HG03571 (cell line): ENCODE results near the gene RAB23.

Source experiments
- ATAC-seq: cut with Tn5 transposase; IDR thresholded peaks from one replicate; pipeline ENCODE4 v1.9.1; 2021; ENCODE audit not compliant: unreplicated experiment

Gene RAB23

DNA sequence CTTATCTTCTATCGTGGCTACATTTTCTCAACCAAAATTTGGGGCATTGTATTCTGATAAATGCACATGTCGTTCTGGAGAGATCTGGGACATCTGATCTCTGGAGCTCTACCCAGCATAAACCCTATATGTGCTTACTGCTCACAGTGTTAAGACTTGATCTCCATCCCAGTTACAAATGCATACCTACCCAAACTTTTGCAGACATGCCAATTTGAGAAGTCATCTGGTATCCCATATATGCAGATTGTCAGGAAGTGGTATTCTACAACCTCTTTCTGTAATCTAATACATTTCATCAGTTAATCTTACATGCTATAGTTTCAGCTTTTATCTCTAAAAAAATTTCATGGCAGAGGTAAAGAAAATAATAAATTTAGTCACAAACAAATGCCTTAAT lies 38.8 kb downstream of the RAB23 start:
- no peak for ATAC-seq

DNA sequence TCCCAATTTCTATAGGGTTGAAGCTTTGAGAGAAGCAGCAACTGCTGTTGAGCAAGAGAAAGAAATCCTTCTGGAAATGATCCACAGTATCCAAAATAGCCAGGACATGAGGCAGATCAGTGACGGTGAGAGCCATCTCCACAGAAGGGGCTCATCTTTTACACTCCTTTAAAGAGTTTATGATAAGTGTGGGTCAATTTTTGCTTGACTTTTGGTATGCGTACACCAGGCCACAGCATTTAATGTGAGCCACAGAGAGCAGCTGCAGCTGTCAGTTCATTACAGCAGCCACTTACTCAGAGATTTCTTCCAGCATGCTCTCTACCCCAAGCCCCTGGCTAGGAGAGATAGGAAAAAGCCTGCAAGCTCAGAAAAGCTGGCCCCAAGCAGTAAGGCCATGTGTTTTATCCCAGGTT lies 40.1 kb downstream of the RAB23 start:
- no peak for ATAC-seq

DNA sequence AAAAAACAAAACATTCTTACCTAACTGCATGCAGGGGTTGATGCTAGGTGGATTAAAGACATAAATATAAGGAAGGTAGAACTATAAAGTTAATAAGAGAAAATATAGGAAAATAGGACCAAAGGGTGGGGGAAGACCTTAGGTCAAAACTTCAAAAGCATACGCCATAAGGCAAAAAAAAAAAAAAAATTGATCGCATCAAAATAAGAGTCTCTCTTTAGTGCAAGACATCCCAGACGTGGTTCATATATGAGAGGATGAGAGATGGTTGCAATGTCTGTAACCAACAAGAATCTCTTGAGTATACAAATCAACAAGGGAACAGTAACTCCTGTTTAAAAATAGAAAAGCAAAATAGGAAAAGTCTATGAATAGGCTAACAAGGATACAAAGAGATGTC lies 41.5 kb downstream of the RAB23 start:
- no peak for ATAC-seq

DNA sequence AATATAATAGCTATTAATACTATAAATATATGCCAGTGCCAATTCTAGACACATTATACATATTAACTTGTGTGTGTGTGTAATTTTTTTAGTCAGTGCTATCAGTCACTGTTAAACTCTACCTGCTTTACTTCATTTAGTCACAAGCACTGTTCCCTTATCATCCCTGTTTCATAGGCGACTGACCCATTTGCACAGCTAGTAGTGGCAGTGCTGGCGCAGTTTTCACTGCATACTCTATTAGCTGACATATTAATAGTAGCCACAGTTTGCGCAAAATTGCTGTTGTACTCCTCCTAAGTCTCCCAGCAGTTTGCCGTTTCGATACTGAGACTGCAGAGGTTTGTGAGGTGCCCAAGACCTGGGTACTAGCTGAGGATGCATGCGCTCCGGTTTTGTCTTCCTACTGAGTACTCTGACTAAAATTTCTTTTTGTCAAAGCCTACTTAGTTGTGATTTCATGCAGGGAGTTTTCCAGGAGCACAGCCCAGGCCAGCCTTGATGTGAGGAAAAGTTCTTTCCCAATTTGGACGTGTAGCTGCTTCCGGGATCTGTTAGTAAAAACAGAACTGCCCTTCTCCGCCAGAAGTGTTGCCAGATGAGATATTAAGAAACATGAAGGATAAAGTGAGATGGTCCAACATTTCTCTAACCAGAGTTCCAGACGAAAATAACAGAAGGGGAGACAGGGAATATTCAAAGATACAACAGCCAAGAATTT lies 44.4 kb downstream of the RAB23 start:
- no peak for ATAC-seq

DNA sequence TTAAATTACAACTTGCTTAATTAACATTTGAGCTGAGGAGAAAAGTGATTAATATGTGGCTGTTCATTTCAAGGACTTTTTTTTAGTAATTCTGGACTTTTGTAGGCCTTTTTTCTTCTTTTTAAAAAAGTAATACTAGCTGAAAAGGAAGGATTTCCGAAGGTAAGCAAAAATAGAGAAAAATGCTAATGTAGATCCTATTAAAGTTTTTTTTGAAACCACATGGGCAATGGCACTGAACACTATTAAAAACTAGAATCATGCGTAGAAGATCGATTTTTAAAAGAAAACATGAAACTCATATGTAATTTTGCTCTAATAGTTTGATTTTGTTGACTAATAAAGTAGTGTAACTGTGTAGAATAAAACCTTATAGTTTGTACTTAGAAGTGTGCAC lies 47.6 kb downstream of the RAB23 start:
- no peak for ATAC-seq

DNA sequence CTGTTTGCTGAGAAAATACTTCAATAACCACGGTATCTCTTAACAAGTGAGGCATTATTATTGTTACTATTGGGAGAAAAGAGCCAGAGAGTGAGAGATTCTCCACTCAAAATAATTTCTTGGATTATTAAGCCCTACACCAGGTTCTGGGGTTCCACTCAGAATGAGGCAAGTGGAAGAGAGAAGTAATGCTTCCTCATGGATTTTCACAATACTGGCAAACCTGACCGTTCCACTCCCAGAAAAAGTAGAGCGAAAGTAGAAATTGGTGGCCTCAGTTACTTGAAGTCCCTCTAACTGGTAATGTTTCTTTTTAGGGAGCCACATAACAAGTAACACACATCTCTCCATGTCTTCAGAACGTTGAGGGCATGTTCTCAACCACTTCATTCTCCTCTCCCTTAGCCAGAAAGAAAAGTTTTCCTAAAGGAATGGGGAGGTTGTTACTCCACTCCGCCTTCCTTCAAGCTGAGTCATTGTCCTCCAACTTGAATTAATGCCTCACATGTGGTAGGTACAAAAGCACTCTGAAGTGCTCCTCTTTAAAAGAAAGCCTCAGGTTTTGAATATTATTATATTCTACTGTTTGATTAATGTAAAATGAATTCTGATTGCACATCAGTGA lies 48.1 kb downstream of the RAB23 start:
- ATAC-seq: no peak

DNA sequence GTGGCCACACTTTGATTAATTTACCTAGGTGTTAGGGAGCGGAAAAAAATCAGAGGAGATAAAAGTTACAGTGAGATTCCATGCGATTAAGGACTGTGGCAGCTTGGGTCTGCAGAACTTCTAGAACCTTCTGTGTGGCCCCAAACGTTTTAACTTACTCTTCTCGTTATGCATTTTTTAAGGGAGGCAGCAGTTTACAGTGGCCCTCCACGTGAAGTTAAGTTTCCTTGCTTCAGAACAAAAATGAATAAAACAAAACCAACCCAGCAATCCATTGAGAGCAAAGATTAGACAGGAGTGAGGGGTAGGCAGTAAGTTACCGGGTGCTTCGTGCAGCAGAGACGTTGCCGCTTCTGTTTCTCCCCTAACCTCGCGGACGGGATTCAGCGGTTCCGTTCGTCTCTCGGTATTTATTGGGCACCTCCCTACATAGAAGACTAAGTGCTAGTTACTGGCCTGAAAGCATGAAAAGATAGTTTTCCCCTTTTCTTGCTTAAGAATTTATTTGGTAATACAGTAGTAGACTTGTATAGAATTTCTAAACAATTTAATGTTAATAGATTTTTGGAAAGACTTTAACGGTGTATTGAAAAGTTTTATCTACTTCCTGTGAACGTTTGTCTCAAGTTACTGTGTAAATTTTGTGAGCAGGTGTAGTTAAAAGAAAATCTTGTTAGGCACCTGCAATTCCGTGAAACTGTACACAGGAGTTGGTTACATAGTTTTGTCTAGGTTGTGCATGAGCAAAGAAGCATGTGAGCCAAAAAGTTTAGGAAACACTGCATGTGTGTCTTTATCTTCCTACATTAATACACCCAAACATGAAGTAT lies 48.8 kb downstream of the RAB23 start:
- no peak for ATAC-seq

DNA sequence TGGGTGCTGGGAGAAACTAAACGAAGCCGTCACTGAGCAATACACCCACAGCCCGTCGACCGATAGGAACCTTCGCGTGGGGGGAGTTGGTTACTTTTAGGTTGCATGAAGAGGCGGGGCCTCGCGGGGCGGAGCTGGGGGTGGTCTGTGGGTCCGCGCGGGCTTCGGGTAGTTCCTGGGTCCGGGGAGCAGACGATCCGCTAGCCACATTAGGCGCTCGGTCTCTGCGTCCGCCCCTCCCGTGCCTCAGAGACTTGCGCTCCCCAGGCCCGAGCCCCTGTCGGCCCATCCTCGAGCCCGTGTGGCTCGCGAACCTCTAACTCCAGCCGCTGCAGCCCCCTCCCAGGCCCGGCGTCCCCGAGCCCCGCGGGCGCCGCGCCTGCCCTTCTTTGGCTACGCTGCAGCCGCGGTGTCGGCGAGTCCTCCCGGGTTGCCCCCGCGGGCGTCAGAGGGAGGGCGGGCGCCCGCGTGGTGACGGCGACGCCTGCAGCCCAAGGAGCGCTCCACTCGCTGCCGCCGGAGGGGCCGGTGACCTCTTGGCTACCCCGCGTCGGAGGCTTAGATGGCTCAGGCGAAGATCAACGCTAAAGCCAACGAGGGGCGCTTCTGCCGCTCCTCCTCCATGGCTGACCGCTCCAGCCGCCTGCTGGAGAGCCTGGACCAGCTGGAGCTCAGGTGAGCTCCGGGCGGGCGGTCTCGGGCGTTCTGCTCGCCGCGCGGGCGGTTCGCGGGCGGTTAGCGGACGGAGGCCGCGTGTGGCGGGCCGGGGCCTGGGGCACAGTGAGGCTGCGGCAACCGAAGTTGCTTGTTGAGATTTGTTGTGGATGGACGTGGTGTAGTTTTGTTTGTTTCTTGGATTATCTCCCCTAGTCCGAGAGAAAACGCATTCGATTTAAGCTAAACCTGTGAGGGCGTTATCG lies 49.7 kb downstream of the RAB23 start, which contains the start of gene BAG2:
Gene BAG2, plus strand, starts transcription at position 191 of the 920 bp plus-strand sequence. Its CDS starts 372 bp downstream, at position 563.
- ATAC-seq: peak; percentile 92

DNA sequence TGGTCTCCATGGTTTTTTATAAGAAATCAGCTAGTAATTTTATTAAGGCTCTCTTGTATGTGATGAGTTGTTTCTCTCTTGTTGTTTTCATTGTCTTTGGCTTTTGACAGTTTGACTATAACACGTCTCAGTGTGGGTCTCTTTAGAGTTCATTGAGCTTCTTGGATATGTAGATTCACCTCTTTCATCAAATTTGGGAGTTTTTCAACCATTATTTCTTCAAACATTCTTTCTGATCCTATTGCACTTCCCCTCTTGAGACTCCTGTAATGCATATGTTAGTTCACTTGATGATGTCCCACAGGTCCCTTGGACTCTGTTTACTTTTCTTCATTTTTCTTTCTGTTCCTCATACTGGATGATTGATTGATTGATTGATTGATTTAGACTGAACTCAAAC lies 57.0 kb downstream of the RAB23 start:
- no peak for ATAC-seq

DNA sequence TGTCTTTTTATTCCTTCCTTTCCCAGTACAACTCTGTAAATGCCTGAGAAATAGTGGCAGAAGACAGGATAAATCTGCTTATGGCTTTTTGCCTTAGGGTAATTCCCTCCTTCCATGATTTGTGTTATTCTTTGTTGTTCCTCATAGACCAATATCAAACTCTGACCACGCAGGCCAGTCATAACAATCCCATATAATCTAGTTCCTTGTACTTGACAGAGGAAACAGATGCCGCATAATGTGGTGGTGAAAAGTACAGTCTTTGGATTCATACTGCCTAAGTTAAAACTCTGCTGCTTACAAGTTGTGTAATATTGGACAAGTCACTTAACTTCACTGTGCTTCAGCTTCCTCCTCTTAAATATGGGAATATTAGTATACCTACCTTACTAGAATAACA lies 58.2 kb downstream of the RAB23 start:
- no peak for ATAC-seq

DNA sequence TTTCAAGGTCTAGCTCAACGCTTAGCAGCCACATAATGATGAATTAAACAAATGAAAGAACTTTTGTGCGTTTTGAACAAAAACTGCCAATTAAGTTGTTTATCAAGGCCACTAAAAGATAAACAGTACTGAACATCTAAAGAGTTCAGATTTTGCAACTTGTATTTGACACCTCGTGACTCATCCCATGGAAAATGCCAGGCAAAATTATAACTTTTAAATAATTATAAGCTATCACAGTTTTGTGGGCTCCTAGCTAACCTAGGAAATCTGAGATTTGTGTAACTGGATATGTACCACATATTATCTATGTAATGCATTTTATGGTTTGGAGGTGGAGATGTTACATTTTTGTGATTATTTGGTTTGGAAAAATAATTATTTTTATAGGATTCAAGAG lies 59.6 kb downstream of the RAB23 start:
- ATAC-seq: no peak

DNA sequence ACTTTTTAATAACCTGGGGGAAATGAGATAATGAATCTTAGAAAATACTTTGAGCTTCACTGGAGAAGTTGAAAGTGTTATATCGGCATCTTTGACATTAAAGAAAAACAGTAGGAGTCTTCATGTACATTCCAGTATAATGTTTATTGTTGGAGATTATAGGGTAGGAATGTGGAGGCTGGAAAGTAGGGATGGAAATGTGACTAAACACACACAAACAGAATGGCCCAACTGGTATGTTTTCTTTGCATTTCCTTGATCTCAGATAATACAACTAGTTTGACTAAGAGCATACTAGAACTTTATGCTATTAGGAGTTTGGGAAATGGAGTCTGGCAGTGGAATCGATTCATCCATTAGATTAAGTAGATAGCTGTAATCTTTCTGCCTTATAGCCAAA lies 60.1 kb downstream of the RAB23 start:
- no peak for ATAC-seq

DNA sequence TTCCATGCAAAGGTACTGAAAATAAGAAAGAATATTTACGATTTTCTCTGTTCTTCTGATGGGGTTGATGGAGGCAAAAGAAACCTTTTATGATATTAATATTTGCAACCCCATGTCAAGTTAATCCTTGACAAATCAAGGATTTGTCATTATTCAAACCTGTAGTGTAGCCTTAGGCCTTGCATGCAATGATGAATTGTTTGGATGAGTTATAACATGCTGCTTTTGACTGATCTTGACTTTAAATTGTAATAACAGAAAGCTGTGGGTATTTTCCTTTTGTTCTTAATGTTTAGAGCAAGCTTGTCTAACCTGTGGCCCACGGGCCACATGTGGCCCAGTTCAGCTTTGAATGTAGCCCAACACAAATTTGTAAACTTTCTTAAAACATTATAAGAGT lies 63.0 kb downstream of the RAB23 start:
- no peak for ATAC-seq

DNA sequence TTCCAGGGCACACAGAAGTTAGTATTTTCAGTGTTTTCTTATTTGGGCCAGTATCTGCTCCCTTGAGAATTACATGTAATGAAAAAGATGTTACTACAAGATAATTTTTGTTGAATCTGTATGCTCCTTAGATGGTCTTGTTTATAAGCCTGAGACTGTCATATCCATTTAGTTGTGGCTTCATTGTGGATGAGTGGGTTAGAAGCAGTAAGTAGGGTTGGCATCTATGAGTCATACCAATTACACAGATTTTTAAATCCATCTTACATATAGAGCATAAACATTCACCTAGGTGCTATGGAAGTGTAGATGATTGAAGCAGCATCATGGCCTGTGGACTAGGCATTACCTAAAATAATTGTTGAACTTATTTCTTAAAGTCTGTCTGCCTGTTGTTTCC lies 63.4 kb downstream of the RAB23 start:
- ATAC-seq: no peak

DNA sequence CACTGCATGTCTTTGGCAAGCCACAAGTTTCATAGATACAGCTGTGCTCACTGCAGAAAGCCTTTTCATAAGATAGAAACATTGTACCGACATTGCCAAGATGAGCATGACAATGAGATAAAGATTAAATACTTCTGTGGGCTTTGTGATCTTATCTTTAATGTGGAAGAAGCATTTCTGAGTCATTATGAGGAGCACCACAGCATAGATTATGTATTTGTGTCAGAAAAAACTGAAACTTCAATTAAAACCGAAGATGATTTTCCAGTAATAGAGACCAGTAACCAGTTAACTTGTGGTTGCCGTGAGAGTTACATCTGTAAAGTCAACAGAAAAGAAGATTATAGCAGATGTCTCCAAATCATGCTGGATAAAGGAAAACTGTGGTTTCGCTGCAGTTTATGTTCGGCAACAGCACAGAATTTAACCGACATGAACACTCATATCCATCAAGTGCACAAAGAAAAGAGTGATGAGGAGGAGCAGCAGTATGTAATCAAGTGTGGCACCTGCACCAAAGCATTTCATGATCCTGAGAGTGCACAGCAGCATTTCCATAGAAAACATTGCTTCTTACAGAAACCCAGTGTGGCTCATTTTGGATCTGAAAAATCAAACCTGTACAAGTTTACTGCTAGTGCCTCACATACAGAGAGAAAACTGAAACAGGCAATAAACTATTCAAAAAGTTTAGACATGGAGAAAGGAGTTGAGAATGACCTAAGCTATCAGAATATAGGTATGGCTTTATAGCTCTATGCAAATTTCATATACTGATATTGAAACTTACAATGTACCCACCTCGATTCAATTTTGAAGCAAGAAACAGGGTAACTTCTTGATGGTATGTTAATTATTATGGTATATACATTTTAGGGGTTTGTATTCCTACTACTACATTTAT lies 73.9 kb downstream of the RAB23 start:
- no peak for ATAC-seq

DNA sequence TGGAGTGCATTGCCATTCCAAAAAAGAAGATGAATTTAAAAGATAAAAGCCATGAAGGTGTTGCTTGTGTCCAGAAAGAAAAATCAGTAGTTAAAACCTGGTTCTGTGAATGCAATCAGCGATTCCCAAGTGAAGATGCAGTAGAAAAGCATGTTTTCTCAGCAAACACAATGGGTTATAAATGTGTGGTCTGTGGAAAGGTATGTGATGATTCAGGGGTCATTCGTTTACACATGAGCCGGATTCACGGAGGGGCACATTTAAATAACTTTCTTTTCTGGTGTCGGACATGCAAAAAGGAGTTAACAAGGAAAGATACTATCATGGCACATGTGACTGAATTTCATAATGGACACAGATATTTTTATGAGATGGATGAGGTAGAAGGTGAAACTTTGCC lies 74.7 kb downstream of the RAB23 start:
- no peak for ATAC-seq

DNA sequence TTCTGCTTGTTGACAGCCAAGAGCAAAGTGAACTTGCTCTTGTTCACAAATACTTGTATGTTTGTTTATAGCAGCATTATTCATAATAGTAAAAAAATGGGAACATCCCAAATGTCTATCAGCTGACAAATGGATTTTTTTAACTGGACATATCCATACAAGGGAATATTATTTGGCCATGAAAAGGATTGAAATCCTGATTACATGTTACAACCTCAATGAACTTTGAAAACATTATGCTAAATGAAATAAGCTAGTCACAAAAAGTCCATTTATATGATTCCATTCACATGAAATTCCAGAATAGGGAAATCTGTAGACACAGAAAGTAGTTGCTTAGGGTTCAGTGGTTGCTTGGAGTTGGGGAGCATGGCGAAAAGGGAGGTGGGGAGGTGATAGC lies 78.4 kb downstream of the RAB23 start:
- no peak for ATAC-seq

DNA sequence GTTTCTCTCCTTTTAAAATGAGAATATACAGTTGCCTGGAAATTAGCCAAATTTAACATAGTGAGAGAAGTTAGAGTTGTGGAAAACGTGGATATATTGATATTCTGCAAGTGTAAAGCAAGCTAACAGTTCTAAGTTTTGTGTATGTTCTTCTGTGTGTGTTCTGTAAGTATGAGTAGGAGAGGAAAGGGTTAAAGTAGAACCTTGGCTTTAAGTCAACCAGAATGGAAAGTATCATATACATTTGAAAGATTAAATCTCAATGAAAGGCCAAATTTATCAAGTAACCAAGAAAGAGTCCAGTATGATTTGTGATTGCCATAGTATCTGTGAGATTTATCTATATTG lies 80.0 kb downstream of the RAB23 start:
- ATAC-seq: no peak

DNA sequence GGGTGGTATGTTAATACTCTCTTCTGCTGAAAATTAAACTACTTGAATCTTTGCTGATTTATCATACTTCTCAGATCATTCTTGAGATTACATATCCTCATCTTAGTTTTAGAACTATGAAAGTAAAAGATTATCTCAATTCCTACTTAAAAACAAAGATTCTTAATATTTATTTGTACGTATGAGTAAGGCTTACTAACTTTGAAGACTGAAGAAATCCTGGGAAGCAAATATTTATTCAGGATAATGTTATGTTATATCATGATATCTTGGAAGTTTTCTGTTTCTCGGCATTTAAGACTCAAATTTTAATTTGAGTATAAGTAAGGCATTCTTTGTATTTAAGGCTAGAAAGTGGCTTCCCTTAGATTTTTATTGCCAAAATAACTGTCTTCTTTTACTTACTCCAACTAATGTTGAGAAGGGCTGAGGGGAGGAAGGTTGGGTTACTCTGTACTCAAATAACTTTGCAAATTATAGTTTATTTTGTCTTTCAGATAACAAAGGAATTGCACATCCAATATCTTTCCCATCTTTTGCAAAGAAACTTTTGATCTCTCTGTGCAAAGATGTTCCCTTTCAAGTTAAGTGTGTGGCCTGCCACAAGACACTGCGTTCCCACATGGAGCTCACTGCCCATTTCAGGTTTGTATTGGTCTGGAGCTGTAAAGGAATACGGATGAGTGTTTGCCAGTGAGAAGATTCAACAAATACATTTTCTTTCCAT lies 80.5 kb downstream of the RAB23 start:
- no peak for ATAC-seq
